Osteoblast (primary cell): ENCODE measurements around the gene CXXC4. TPM values are rescaled to one million over a fixed set of nuclear protein-coding genes. Genes with fewer than 3 reads are reported as not detected.
A peak's percentile ranks its signal among the peaks of the same experiment; 100 is the strongest.

Source experiments
- DNase-seq: peaks from one replicate; pipeline ENCODE4 v3.0.0; 2011; ENCODE audit warnings: low spot score, mixed read lengths; ENCODE audit not compliant: insufficient read length; ENCODE audit errors: missing footprints
- H2AFZ ChIP-seq: 2 replicates; pipeline ENCODE4 v1.6.0; 2011; ENCODE audit warnings: mild to moderate bottlenecking, low read length
- H3K27ac ChIP-seq: 2 replicates; pipeline ENCODE4 v1.5.1; 2011; ENCODE audit warnings: mild to moderate bottlenecking, low read depth, low read length, moderate library complexity
- H3K27me3 ChIP-seq: 2 replicates; pipeline ENCODE4 v1.6.0; 2012; ENCODE audit warnings: mild to moderate bottlenecking, control low read depth, inconsistent platforms, low read length, moderate library complexity; ENCODE audit not compliant: insufficient read depth
- H3K36me3 ChIP-seq: 2 replicates; pipeline ENCODE4 v1.5.1; 2011; ENCODE audit warnings: mild to moderate bottlenecking, low read length, control low read depth, moderate library complexity; ENCODE audit not compliant: insufficient read depth
- H3K4me1 ChIP-seq: 2 replicates; pipeline ENCODE4 v1.5.1; 2011; ENCODE audit warnings: mild to moderate bottlenecking, low read length, control low read depth, moderate library complexity; ENCODE audit not compliant: insufficient read depth
- H3K4me2 ChIP-seq: 2 replicates; pipeline ENCODE4 v1.6.0; 2011; ENCODE audit warnings: mild to moderate bottlenecking, low read length; ENCODE audit not compliant: insufficient read depth
- H3K4me3 ChIP-seq: fragments of 200-600 bp; sonication (generic); 3 replicates; pipeline ENCODE4 v1.5.1; 2012; ENCODE audit warnings: mild to moderate bottlenecking, low read length, inconsistent platforms; ENCODE audit not compliant: insufficient read depth
- H3K79me2 ChIP-seq: 2 replicates; pipeline ENCODE4 v1.6.0; 2012; ENCODE audit warnings: mild to moderate bottlenecking, low read length, control low read depth, inconsistent platforms; ENCODE audit not compliant: insufficient read depth
- H3K9me3 ChIP-seq: 2 replicates; pipeline ENCODE4 v1.5.1; 2011; ENCODE audit warnings: low read depth, low read length, control low read depth
- H4K20me1 ChIP-seq: 2 replicates; pipeline ENCODE4 v1.6.0; 2012; ENCODE audit warnings: mild to moderate bottlenecking, low read length, control low read depth; ENCODE audit not compliant: insufficient read depth
- CTCF ChIP-seq: IDR thresholded peaks from 2 replicates; pipeline ENCODE4 v1.5.1; 2011; ENCODE audit warnings: mild to moderate bottlenecking, low read depth, low read length, moderate library complexity; ENCODE audit errors: extremely low read depth
- total RNA-seq: library from RNA; depleted of rRNA; stranded (reverse); fragments of >200 nt; gene quantifications from 2 replicates; pipeline ENCODE4 v1.2.3, GENCODE V29; 2012

CXXC4 gene
- total RNA-seq, 1 donor, result not detected

- Histone ChIP-seq H3K36me3 (no peaks in the 10 kb centered on the region), H3K4me3 (no peak overlapping the region), H2AFZ (no peak overlapping the region), H3K4me2 (no peak overlapping the region), H3K27ac (no peak overlapping the region), H3K4me1 (peaks cover 5% of the 10 kb centered on the region), H3K27me3 (peaks cover 15% of the 10 kb centered on the region), H3K79me2 (no peaks in the 10 kb centered on the region), H4K20me1 (no peaks in the 10 kb centered on the region), H3K9me3 (no peaks in the 10 kb centered on the region)
- TF ChIP-seq CTCF, result no peak
- peak; percentile 64 for DNase-seq
These were observed 1.4 kb downstream of the CXXC4 start for GRCh38 chr4:104493081-104493831.

DNA sequence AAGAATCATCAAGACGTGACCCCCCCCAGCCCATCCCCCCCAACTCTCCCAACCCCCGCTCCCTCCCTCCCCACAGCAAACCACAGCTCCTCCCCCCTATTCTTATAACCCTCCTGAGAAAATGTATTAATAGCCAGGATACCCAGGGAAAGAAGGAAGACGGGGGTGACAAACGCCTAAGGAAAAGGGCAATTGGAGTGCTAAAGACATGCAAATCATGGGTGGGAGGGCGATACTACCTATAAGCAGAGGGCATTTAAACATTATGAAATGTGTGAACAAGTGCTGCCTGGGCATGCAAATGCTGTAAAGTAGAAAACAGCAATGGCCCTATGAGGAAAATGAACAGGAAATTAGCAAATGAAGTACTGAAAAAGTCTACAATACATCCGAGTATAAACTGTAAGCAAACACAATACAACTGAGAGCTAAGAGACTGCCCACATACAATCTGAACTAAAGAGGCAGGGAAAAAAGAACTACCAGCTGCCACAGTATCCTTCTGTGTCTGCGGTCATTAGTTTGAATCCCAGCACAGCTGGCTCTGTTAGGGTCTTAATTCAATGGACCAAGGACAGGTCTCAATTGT, 2.4 kb downstream of the CXXC4 start:
- Histone ChIP-seq H3K4me3 (no peak overlapping the region), H4K20me1 (no peaks in the 10 kb centered on the region), H3K27ac (no peak overlapping the region), H3K36me3 (no peaks in the 10 kb centered on the region), H3K79me2 (no peaks in the 10 kb centered on the region), H3K27me3 (peaks cover 15% of the 10 kb centered on the region), H3K4me2 (peak overlapping the region; percentile 79), H3K9me3 (no peaks in the 10 kb centered on the region), H3K4me1 (peaks cover 5% of the 10 kb centered on the region), H2AFZ (no peak overlapping the region)
- TF ChIP-seq CTCF, result no peak
- peak; percentile 76 for DNase-seq

DNA sequence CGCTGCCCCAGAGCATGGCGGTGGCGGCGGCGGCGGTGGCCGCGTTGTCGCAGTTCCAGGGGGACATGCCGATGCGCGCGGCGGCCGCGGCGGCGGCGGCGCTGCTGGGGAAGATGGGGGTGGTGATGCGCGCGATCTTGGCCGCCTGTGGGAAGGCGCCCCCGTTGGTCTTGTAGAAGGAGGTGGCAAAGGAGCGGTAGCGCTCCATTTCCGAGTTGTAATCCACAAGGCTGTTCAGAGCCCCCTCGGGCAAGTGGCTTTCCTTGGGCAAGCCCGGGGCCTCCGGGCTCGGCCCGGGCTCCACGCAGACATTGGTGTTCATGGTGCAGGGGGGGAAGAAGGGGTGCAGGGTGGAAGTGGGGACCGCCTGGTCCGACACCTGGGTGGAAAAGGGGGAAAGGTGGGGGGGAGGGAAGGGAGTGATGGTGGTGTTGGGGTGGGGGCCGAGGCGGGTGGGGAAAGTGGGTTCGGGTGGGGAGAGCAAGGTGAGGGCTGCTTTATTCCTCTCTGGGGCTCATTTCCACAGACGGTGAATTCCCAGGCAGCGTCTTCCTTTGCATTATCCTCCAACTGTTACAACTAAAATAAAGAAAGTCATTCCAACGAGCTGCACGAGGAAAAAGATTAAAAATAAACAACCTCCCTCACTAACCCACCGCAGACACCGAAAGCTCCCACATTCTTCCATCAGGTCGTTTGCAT, 3.1 kb downstream of the CXXC4 start:
- H4K20me1 ChIP-seq, result no peaks in the 10 kb centered on the region
- H3K36me3 ChIP-seq, result no peaks in the 10 kb centered on the region
- peaks cover 15% of the 10 kb centered on the region for H3K27me3 ChIP-seq
- H3K9me3 ChIP-seq, result no peaks in the 10 kb centered on the region
- peak; percentile 54 for DNase-seq
- no peak for TF ChIP-seq CTCF
- H3K4me1 ChIP-seq, result peaks cover 5% of the 10 kb centered on the region
- H2AFZ ChIP-seq, result no peak overlapping the region
- no peak overlapping the region for H3K27ac ChIP-seq
- H3K4me2 ChIP-seq, result peak overlapping the region; percentile 79
- H3K4me3 ChIP-seq, result peak overlapping the region; percentile 65
- no peaks in the 10 kb centered on the region for H3K79me2 ChIP-seq
